Muscle layer of colon (tissue), 2 donors: ENCODE data around the gene DLG5.

Source experiments
- H3K27ac ChIP-seq: one replicate; pipeline ENCODE4 v1.7.0; 2013; ENCODE audit warnings: low read depth, mild to moderate bottlenecking, low read length, moderate library complexity
- H3K27me3 ChIP-seq, 2 donors: one replicate each; pipeline ENCODE4 v1.7.0; 2013; ENCODE audit warnings: low read length in 2 of 2, mild to moderate bottlenecking in 2 of 2; ENCODE audit not compliant: insufficient read depth in 2 of 2, control insufficient read depth in 1 of 2
- H3K36me3 ChIP-seq: one replicate; pipeline ENCODE4 v1.7.0; 2013; ENCODE audit warnings: mild to moderate bottlenecking, low read length; ENCODE audit not compliant: insufficient read depth
- H3K4me1 ChIP-seq: one replicate; pipeline ENCODE4 v1.7.0; 2013; ENCODE audit warnings: mild to moderate bottlenecking, low read length; ENCODE audit not compliant: insufficient read depth
- H3K4me3 ChIP-seq, 2 donors: one replicate each; pipeline ENCODE4 v1.7.0; 2013; ENCODE audit warnings: low read length in 2 of 2, low read depth in 1 of 2, mild to moderate bottlenecking in 1 of 2, moderate library complexity in 1 of 2
- H3K9ac ChIP-seq: one replicate; pipeline ENCODE4 v1.7.0; 2013; ENCODE audit warnings: low read length
- H3K9me3 ChIP-seq: one replicate; pipeline ENCODE4 v1.7.0; 2013; ENCODE audit warnings: mild to moderate bottlenecking, low read length
- donor health status: abdominal sarcoma.
- donor health status: Adenocarcinoma of cecum.

DLG5 gene

DNA sequence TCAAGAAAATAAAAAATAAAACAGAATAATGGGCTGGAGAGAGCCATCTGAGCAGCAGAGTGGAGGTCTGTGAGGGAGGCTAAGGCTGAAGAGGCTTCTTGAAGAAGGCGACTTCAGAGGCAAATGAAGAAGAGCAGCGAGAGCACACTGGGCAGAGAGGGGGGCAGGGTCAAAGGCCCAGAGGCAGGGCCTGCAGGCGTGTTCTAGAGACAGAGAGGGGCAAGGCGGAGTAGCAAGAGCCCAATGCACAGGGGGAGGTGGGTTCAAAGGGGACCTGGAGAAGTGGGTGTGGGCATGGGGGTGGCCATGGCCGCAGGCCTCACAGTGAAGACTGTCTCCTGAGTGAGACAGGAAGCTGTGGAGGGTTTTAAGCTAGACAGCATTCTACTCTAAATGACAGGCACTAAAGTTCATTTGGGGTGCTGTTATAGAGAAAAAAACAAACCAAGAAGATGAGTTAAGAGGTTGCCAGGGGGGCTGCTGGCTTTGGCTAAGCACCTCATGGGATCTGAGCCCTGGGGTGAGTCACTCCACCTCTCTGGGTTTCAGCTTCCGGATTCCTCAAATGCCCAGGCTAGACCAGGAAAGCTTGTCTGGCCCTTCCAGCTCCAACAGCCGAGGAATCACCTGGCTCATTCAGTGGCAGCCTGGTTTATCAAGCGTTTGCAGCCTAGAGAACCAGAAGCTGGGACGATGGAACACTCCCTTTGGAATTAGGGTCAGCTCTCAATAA, 81.7 kb downstream of the DLG5 start:
- peaks cover 45% of the 10 kb centered on the region for H3K4me1 ChIP-seq
- peak overlapping the region; percentile 48 for H3K9ac ChIP-seq
- no peak overlapping the region for H3K4me3 ChIP-seq
- no peaks in the 10 kb centered on the region for H3K9me3 ChIP-seq
- H3K27ac ChIP-seq, result peak overlapping the region; percentile 91
- peaks cover 44% of the 10 kb centered on the region for H3K36me3 ChIP-seq
- no peaks in the 10 kb centered on the region for H3K27me3 ChIP-seq

DNA sequence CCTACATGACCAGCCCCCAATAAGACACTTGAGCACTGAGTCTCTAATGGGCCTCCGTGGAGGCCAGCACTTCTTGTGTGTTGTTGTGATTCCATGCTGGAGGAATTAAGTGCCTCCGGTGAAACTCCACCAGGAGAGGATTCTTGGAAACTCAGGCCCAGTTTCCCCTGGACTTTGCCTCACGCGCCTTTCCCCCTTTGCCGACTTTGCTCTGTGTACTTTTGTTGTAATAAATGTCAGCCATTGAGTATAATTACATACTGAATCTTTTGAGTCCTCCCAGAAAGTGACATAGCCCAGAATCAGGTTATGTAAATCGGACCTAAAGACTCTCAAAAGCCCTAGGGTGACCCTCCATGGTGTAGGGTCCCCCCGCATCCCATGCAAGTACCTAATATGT, 82.4 kb downstream of the DLG5 start:
- Histone ChIP-seq H3K9ac (peak overlapping the region; percentile 48), H3K9me3 (no peaks in the 10 kb centered on the region), H3K4me3 (no peak overlapping the region), H3K36me3 (peaks cover 44% of the 10 kb centered on the region), H3K4me1 (peaks cover 45% of the 10 kb centered on the region), H3K27ac (peak overlapping the region; percentile 91), H3K27me3 (no peaks in the 10 kb centered on the region)

DNA sequence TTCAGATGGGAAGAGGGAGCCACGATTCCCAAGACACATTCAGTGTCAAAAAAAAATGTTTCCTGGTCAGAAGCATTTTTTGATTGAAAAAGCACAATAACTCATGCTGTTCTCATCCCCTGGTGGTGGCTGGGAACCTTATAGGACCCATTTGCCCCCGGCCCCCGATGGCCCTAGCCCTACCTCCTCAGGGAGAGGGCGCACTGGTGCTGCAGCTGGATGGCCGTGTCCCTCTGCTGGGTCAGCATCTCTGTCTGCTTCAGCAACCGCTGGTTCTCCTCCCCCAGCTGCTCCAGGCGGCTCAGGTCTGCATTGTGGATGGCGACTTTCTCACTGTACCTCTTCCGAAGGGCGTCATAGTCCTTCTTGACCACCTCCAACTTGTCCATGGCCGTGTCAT, 83.3 kb downstream of the DLG5 start:
- peak overlapping the region; percentile 91 for H3K27ac ChIP-seq
- H3K36me3 ChIP-seq, result peaks cover 44% of the 10 kb centered on the region
- no peaks in the 10 kb centered on the region for H3K27me3 ChIP-seq
- H3K4me1 ChIP-seq, result peaks cover 46% of the 10 kb centered on the region
- H3K9ac ChIP-seq, result no peak overlapping the region
- H3K4me3 ChIP-seq, result no peak overlapping the region
- H3K9me3 ChIP-seq, result no peaks in the 10 kb centered on the region

DNA sequence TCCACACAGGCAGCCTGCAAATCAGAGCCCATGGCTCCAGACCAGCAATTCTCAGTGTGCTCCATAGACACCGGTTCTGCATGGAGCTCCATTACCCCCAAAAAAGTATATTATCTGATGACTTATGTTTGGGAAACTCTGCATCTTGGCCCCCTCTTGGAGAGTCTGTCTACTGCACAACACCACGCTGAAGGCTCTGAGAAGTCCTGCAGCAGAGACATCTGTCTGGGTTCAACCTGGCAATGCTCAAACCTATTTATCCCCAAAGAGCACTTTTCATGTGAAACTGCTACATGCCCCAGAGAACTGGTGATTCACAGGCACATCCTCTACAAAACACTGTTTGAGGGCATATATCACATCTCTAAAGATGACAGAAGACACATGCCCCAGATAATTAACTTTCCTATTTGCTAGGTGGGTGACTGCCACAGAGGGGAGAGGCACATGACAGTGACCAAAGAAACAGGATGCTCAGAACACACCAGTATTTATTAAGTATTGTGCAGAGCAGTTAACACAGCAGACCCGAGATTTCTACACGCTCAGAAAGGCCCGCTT, 83.8 kb downstream of the DLG5 start:
- Histone ChIP-seq H3K36me3 (peaks cover 42% of the 10 kb centered on the region), H3K4me3 (no peak overlapping the region), H3K4me1 (peaks cover 47% of the 10 kb centered on the region), H3K9ac (no peak overlapping the region), H3K27me3 (no peaks in the 10 kb centered on the region), H3K9me3 (no peaks in the 10 kb centered on the region), H3K27ac (peak overlapping the region; percentile 59)

- no peaks in the 10 kb centered on the region for H3K9me3 ChIP-seq
- no peak overlapping the region for H3K9ac ChIP-seq
- H3K27me3 ChIP-seq, result no peaks in the 10 kb centered on the region
- H3K27ac ChIP-seq, result no peak overlapping the region
- H3K4me3 ChIP-seq, result no peak overlapping the region
- peaks cover 41% of the 10 kb centered on the region for H3K36me3 ChIP-seq
- peaks cover 44% of the 10 kb centered on the region for H3K4me1 ChIP-seq
These were observed 84.7 kb downstream of the DLG5 start for GRCh38 chr10:77841711-77842375.

GRCh38 chr10:77840636-77841035, 85.9 kb downstream of the DLG5 start:
- H3K9me3 ChIP-seq, result no peaks in the 10 kb centered on the region
- no peak overlapping the region for H3K9ac ChIP-seq
- H3K27ac ChIP-seq, result no peak overlapping the region
- peaks cover 34% of the 10 kb centered on the region for H3K4me1 ChIP-seq
- H3K4me3 ChIP-seq, result no peak overlapping the region
- no peaks in the 10 kb centered on the region for H3K27me3 ChIP-seq
- H3K36me3 ChIP-seq, result peaks cover 52% of the 10 kb centered on the region

DNA sequence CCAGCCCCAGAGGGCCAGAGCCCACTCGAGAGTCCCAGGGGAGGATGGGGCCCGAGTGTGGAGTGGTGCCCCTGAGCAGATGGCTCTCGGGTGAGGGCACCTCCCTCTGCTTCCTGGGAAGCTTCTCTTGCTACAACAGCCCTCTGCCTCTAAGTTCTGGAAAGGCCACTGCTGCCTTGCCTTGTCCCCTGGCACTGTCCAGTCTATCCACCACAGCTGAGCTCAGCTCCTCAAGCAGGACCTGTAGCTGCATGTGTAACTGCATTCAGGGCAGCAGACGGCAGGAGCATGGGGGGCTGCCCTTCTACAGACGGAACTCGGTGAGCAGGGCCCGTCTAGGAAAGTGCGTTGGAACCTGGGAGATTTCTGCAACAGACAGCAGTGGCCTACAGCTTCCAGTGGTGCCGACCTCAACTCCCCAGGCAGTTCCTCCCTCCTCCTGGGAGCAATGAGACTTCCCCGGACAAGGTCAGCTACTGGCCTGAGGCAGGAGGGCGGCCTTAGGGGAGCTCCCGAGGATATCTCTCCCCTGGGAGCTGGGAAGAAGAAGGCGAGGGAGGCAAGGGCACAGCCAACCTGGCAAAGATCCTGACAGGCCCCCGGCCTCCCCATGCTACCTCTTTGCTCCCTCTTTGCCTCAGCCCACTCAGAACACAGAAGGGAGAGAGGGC, 88.5 kb downstream of the DLG5 start:
- H3K27ac ChIP-seq, result peak overlapping the region; percentile 77
- no peak overlapping the region for H3K9ac ChIP-seq
- H3K36me3 ChIP-seq, result peaks cover 65% of the 10 kb centered on the region
- no peak overlapping the region for H3K4me3 ChIP-seq
- peaks cover 12% of the 10 kb centered on the region for H3K4me1 ChIP-seq
- H3K27me3 ChIP-seq, result no peaks in the 10 kb centered on the region
- H3K9me3 ChIP-seq, result no peaks in the 10 kb centered on the region

DNA sequence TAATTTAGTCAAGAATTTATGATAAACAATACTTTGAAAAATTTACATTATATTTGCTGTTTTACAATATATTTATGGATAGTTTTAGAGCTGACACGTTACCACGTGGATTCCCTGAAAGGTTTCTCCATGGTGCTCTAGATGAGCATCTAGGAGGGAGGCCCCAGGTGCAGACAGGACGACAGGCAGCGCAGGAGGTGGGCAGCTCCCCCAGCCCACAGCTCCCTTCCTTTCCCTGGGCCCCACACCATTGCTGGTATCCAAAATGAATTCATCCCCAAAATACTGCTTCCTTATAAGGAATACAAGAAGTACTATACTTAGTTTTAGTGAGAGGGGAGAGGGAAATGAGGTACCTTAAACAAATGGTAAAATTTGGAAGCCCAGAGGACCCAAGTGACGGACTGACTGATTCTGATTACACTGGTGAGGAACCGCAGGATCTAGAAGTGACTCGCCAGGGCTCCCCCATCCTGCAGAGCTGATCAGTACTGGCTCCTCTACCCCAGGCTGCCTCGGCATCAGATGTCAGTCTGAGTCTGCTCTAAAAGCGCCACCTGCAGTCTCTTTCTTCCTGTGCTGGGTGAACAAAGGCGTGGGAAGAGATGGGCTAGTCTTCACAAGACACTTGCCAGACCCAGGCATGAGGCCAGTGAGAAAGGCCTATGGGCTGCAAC, 89.2 kb downstream of the DLG5 start:
- Histone ChIP-seq H3K27me3 (no peaks in the 10 kb centered on the region), H3K36me3 (peaks cover 65% of the 10 kb centered on the region), H3K27ac (peak overlapping the region; percentile 77), H3K9me3 (no peaks in the 10 kb centered on the region), H3K9ac (no peak overlapping the region), H3K4me1 (peaks cover 12% of the 10 kb centered on the region), H3K4me3 (no peak overlapping the region)

GRCh38 chr10:77836299-77836820, 90.2 kb downstream of the DLG5 start:
- Histone ChIP-seq H3K36me3 (peaks cover 60% of the 10 kb centered on the region), H3K27me3 (no peaks in the 10 kb centered on the region), H3K27ac (no peak overlapping the region), H3K4me3 (no peak overlapping the region), H3K4me1 (peaks cover 12% of the 10 kb centered on the region), H3K9me3 (no peaks in the 10 kb centered on the region), H3K9ac (no peak overlapping the region)

DNA sequence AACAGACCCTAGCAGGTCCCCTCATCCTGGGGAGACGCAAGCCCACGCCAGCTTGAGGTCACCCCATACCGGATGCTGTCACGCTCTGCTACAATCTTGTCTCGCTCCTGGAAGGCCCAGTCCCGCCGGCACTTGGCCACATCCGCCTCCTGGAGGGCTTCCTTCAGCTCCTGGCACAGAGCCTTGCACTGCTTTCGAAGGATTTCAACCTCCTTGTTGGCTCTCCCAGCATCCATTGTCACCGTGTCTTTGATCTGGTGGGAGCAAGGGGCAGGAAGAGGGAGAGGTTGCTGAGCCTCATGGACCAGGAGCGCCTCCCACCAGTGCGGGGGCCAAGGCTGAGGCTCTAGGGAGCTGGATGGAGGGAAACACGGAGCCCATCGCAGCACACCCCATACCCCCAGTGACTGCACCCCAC, 90.9 kb downstream of the DLG5 start:
- H3K9me3 ChIP-seq, result no peaks in the 10 kb centered on the region
- peaks cover 58% of the 10 kb centered on the region for H3K36me3 ChIP-seq
- H3K4me3 ChIP-seq, result no peak overlapping the region
- H3K9ac ChIP-seq, result no peak overlapping the region
- H3K27ac ChIP-seq, result no peak overlapping the region
- peaks cover 12% of the 10 kb centered on the region for H3K4me1 ChIP-seq
- H3K27me3 ChIP-seq, result no peaks in the 10 kb centered on the region
